HG02884 (cell line): Measurements from ENCODE around the gene ARFRP1.

ENCODE experiments used
- ATAC-seq: cut with Tn5 transposase; IDR thresholded peaks from one replicate; pipeline ENCODE4 v1.9.1; 2021; ENCODE audit warnings: mild to moderate bottlenecking, moderate library complexity; ENCODE audit not compliant: unreplicated experiment

Gene ARFRP1

DNA sequence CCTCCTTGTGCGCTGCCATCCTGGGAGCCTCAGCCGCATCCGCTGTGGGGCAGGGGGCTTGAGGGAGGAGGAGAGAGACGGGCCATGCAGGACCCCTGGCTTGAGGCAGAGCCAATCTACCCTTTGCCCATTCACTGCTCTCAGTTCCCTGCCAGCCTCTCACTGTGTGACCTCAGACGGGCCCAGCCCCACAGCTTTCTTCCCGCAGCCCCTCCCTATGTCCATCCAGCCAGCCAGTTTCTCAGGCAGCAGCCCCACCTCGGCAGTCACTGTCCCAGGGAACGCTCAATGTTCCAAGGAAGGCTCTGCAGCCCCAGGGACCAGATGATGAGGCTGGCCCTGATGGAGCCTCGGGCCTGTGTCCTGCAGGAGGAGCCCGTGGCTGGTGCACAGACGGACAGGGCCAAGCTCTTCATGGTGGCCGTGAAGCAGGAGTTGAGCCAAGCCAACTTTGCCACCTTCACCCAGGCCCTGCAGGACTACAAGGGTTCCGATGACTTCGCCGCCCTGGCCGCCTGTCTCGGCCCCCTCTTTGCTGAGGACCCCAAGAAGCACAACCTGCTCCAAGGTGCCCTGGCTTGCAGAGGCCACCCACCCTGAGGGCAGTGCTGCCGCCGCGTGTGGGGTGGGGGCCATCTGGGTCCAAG lies 15.2 kb downstream of the ARFRP1 start:
- ATAC-seq, result no peak

DNA sequence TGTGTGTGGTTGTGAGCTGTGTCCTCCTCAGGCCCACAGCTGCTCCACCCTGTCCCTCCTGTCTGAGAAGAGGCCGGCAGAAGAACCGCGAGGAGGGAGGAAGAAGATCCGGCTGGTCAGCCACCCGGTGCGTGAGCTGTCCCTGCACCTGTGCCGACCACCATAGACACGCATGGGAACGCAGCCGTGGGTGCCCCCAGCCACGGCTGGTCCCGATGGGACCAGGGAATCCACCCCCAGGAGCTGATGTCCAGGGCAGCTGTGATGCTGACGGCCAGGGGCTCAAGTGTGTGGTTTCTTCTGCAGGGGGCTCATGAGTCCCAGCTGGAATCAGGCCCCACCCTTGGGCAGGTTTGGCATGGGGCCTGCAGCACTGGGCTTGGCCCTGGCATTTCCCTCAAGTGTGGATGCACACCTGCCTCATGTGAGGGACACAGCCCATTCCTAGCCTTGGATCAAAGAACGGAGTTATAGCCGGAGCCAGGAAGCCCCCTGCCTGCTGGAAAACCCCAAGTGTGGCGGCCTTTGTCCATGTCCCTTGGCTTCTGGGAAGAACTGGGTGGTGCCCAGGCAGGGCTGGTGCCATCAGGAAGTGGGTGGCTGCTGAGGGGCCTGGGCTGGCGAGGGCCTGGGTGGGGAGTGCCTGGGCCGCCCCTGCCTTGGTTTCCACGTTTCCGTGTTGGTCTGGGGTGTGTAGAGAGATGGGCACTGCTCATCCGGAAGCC lies 15.9 kb downstream of the ARFRP1 start:
- no peak for ATAC-seq

DNA sequence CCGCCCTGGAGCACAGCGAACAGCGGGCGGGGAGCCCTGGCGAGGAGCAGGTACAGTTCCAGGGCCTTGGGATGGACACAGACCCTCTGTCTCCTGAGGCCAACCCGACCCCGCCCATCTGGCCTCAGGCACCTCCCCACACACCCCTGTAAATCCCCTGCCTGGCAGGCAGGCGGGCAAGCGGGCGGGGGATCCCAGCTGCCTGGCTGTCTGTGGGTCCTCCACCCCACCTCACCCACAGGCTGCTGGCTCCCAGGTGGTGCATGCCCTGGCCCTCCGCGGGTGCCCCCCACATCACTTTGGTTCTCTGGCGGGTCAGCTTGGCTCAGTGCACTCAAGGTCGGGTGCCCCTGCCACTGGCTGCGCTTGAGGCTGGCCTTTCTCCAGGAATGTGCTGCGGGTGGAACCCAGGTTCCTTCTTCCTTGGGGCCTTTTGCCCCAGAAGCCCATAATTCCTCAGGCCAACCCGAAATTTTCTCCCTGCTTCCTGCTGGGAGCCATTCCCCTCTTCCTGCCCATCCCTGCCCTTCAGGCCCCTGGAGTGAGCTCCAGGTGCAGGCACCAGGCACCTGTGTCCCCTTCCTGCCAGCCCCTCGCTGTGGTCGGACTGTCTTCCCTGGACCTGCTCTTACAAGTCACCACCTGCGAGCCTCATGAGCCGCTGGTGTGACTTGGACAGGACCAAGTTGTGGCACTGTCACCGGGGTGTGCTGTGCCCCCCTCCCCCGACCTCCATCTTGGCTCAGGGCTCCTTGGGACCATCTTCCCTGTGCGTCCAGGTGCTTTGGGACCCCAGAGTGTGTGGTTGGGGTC lies 16.7 kb downstream of the ARFRP1 start:
- no peak for ATAC-seq

DNA sequence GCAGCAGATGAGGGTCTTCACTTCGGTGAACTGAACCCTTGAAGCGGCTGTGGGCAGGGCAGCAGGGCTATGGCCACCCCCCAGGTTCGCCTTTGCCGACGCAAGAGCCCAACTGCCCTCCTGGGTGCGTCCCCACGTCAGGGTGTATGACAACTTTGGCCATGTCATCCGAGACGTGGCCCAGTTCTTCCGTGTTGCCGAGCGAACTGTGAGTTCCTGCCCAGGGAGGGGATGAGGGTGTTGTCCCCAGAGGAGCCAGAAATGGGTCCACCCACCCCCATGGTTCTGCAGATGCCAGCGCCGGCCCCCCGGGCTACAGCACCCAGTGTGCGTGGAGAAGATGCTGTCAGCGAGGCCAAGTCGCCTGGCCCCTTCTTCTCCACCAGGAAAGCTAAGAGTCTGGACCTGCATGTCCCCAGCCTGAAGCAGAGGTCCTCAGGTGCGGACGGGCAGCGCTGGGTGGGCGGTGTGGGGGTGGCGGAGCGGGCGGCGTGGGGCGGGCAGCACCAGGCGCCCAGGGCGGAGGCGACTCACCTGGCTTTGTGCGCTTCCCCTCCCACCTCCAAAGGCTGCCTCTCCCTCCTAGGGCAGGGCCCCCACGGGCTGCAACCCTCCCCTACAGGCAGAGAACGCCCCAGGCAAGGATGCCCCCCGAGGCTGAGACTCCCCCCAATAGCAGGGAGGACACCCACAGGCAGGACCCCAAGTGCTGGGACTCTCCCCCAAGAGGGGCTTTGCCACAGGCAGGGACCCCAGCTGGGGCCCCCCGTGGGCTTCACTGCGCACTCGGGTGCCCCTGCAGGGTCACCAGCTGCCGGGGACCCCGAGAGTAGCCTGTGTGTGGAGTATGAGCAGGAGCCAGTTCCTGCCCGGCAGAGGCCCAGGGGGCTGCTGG lies 17.5 kb downstream of the ARFRP1 start:
- no peak for ATAC-seq

DNA sequence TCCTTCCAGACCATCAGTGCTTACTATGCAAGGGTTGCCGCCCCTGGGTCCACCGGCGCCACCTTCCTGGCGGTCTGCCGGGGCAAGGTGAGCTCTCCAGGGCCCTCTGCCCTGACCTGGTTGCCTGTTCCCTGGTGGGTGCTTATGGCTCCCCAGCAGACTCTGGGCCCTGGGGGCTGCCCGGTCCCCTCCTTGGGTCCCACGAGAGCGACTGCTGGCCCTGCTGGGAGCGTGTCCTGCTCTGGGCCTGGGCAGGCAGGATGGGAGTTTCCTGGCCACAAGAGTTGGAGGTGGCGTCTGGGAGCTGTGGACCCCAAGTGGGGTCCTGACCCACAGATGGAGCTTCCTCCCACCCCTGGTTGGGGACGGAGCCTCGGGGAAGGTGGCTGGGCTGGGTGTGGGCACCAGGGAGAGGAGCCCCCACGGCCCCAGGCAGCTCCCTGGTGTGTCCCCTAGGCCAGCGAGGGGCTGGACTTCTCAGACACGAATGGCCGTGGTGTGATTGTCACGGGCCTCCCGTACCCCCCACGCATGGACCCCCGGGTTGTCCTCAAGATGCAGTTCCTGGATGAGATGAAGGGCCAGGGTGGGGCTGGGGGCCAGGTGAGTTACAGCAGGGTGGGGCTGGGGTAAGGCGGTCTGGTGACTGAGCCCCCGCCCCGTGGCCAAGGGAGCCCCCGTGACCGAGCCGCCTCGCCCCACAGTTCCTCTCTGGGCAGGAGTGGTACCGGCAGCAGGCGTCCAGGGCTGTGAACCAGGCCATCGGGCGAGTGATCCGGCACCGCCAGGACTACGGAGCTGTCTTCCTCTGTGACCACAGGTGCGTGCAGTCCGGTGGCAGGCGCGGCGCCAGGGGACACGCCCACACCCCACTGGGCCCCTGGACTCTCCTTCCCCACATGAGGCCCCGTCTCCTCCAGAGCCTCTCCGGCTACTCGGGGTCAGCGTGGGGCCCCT lies 18.5 kb downstream of the ARFRP1 start:
- no peak for ATAC-seq

DNA sequence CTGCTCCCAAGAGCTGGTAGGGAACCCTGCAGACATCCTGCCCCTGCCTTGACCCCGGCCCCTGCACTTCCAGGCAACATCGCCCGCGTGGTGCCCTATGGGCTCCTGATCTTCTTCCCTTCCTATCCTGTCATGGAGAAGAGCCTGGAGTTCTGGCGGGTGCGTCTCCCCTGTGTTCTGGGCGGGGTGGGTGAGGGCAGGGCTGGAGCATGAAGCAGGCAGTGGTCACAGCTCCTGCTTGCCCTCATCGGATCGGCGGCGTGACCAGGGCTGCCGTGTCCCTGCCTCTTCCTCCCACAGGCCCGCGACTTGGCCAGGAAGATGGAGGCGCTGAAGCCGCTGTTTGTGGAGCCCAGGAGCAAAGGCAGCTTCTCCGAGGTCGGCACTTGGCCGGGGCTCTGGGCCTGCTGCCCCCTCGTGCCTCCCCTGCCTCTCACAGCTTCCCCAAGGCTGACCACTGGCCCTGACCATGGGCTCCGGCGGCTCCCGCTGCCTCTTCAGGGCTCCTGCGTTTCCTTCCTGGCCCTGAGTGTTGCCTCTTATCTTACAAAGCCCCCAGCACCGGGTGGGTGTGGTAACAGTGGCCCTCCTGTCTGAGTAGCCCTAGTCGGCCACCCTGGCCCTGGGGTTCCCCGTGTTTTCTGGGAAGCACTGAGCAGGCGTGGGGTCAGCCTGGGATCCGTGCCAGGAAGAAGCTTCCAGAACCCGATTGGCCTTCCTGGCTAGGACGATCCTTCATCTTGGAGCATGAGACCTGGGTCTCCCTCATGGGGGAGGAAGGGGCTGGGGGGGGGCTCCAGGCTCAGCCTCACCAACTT lies 19.3 kb downstream of the ARFRP1 start:
- ATAC-seq, result no peak

DNA sequence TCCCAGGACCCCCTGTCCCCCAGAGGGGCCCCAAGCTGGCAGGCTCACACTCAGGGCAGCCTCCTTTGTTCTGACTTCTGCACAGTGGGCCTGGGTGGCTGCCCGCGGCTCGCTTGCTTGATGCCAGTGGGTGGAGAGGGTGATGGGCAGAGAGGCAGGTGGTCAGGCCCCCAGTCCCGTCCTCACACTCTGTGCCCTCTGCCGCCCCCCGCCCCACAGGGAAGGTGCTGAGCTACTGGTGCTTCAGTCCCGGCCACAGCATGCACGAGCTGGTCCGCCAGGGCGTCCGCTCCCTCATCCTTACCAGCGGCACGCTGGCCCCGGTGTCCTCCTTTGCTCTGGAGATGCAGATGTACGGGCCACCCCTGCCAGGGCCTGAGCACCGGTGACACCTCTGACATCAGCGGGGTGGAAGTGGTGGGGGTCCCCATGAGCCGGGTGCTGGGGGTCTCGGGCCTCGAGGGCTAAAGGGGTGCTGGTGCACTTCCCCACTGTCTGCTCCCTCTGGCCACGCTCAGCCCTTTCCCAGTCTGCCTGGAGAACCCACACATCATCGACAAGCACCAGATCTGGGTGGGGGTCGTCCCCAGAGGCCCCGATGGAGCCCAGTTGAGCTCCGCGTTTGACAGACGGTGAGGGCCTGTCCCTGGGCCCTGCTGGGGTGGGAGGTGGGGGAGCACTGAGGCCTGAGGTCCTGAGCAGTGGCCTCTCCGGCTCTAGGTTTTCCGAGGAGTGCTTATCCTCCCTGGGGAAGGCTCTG lies 20.2 kb downstream of the ARFRP1 start:
- ATAC-seq, result no peak

DNA sequence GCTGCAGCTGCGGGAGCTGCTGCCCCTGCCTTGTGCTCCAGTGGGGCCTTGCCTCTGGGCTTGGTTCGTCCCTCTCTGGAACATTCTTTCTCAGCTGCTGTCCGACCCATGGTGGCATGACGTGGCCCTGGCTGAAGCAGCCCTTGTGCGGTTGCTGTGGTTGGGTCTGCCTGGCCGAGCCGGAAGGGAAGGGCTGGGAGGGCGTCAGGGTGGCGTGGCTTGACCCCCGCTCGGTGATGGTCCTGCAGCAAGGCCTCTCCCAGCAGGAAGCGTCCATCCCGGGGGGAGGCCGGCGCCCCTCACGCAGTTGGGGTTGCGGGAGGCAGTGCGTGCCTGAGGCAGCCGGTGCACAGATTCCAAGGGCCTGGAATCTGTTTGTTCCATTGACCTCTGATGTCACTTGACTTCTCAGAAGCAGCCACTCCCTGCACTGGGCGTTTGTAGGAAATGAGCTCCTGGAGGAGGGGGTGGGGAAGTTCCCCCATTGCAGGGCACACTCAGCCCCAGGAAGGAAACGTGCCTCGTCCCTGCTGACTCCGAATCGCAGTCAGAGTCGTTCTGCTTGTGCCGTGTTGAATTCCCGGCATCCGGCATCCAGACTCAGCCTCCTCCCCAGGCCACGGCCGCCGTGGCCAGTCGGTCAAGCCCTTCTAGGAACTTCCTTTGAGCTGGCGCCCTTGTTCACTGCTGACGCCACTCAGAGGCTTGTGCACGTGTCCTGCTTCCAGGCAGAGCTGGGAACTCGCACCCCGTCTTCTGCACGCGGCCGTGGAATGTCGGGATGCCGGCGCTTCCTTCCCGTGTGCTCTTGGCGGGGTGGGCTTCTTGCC lies 21.1 kb downstream of the ARFRP1 start:
- ATAC-seq, result no peak

DNA sequence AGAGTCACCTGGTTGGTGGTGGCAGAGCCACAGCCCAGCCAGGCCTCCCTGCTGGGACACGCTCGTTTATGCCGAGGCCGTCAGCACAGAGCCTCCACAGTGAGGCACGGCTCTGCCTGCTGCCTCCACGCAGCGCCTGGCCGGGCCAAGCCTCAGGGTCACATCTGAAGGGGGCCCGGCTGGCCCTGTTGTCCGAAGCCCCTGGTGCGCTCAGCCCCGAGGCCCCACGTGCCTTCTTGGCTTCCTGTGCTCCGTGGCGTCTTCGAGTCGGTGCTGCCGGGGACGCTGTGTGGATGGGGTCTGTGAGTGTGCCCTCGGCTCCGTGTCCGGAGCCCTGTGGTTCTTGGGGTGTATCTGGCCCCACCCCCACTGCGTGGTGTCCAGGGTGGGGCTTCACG lies 21.7 kb downstream of the ARFRP1 start:
- no peak for ATAC-seq

DNA sequence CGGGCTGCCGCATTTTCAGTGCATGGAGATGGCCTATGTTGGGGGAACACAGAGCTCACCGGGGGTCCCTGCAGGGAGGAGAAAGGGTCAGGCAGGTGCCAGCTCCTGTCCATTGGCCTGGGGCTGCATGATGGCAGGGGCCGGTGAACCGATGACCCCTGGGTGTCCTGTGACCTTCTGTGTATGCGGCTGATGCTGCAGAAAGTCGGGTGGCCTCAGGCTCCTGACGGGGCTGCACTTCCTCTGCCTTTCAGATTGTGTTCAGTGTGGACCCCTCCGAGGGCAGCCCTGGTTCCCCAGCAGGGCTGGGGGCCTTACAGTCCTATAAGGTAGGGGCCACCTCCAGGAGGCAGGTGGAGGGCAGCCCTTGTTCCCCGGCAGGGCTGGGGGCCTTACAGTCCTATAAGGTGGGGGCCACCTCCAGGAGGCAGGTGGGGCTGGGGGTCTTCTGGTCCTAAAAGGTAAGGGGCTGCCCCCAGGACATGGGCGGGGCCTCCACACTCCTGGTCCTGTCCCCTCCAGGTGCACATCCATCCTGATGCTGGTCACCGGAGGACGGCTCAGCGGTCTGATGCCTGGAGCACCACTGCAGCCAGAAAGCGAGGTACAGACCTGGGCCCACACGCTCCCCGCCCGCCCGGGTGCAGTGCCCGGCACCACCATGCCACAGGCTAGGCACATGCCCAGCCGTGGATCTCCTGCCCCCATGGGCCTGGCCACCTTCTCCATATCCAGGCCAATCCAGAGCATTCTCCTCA lies 22.3 kb downstream of the ARFRP1 start:
- no peak for ATAC-seq

DNA sequence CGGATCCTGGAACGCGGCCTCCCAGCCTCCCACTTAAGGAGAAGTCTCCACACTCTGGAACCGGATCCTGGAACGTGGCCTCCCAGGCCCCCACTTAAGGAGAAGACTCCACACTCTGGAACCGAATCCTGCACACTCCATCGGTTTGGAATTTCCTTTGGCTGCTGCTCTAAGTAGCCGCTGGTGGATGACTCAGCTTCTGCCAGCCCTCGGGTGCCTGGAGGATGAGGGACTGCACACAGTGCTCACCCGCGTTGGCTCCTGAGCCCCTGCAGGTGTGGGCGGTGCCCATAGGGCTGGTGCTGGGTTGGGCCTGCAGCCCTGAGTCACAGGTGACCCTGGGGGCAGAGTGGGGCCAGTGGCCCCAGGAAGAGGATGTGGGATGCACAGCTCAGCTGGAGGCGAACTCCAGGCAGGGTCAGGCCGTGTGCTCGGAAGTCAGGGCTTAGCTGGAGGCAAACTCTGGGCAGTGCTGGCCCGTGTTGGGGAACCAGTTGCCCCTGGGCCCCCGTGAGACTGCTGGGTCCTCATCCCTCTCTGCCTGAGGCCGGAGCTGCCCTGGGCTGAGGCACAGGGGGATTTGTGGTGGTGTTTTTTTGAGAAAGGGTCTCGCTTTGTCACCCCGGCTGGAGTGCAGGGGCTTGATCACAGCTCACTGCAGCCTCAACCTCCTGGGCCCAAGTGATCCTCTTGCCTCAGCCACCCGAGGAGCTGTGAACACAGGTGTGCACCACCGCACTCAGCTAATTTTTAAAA lies 25.2 kb downstream of the ARFRP1 start:
- ATAC-seq, result no peak

DNA sequence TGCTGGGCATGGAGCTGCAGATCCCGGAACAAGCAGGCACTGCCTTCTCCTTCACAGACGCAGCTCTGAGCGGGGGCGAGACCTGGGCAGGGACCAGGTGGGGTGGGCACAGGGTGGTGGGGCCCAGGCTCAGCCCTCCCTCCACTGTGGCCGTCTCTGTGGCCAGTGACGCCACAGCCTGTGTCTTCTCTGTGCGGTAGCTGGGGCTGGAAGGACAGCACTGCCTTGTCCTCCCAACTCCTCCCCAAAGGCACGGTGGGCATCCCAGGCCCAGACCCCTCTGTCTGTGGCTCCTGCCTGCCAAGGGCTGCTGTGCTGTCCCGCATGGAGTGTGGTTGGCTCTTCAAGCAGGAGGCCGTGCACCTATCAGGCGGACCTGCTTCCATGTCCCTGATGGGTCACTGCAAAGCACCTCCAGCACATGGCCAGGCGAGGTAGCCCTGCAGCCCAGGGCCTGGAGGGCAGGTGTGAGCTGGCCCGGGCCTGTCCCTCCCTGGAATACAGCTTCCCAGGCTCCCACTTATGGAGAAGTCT lies 26.1 kb downstream of the ARFRP1 start:
- no peak for ATAC-seq

DNA sequence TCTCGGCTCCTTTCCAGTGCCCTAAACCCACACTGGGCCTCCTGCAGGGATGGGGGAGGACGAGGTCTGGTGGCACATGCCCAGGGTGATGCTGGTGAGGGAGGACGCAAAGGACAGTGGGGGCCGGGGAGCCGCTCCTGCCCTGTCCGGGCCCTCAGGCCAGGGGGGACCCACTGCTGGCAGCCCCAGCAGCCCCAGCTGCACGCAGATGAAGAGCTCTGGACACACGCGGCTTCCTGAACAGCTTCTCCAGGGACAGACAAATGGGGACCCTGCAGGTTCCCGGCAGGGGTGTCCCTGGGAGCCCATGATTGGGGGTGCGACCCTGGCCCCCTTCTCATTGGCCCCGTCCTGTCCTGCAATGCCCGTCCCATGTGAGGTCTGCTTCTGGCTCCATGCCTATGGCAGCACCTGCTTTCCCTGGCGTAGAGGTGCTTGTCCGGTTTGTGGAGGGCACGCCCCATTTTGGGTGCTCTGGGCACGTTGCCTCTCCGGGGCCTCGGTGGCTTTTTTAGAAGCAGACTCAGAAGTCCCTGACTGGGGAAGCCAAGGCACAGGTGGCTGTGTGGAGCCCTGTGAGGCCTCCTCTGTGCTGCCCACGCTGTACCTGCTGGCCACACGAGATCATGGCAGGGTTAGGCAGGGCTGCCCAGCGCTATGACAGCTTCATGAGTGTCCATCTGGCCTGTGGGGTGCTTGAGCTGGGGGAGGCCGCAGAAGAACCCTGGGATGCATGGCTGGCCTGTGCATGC lies 26.7 kb downstream of the ARFRP1 start:
- no peak for ATAC-seq

DNA sequence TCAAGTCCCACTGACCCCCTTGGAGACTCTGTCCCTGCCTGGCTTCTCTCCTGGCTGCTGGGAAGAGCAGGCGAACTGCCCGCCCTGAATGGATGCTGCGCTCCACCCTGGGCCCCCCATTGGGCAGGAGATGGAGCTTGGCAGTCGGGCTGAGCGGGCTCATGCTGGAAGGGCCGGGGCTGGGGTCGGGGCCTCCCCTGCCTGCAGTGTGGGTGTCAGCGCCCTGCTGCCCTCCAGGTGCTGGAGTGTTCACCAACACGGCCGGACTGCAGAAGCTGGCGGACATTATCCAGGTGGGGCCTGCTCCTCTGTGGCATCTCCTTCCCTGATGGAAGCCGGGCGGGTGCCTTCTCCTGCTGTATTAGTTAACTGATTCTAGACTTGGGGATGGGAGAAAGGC lies 27.3 kb downstream of the ARFRP1 start:
- ATAC-seq, result no peak

DNA sequence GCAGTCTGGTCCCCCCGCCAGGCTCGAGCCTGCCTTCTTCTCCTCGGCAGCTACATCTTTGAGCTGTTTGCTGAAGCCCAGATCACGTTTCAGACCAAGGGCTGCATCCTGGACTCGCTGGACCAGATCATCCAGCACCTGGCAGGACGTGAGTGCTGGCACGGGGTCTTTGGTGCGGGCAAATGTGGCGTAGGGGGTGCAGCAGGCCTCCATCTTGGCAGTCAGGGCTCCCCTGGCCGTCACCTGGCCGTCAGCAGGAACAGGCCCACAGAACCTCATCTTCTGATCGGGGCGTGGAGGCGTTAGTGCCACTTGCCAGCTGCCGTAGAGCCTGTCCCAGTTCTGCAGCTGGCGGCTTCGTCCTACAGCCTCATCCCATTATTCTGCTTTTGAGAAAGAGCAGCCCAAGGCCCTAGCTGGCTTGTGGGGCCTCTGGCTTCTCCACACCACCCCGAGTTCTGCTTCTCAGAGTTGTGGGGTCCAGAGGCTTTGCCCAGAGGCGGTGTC lies 27.9 kb downstream of the ARFRP1 start:
- ATAC-seq, result no peak
